Body of pancreas (tissue), 4 donors: ENCODE data around the gene BMAL1. TPM values are rescaled to one million over a fixed set of nuclear protein-coding genes. Genes with fewer than 3 reads are reported as not detected.

Experiments
- ATAC-seq: fragments of 150-250 bp; one replicate; pipeline ENCODE4 v1.9.1; 2016
- DNase-seq, 4 donors: peaks; one replicate each; pipeline ENCODE4 v3.0.0-alpha.2; 2019
- H3K27ac ChIP-seq, 4 donors: fragments of 200-600 bp; sonication (generic); 1 replicate in 3 of 4; 2 replicates in 1 of 4; pipeline versions ENCODE4 v1.5.1 to v1.6.1; 2016 to 2019; ENCODE audit warnings: mild to moderate bottlenecking in 1 of 4, mixed read lengths in 1 of 4, moderate library complexity in 1 of 4
- H3K27me3 ChIP-seq, 2 donors: fragments of 200-600 bp; sonication (generic); one replicate each; pipeline ENCODE4 v1.6.0; 2016; ENCODE audit warnings: mild to moderate bottlenecking in 1 of 2
- H3K36me3 ChIP-seq, 2 donors: fragments of 200-600 bp; sonication (generic); replicated peaks in 1 of 2; 2 replicates each; pipeline ENCODE4 v1.5.1; 2016; ENCODE audit warnings: low read depth in 2 of 2; ENCODE audit not compliant: insufficient read depth in 1 of 2
- H3K4me1 ChIP-seq: fragments of 200-600 bp; sonication (generic); one replicate; pipeline ENCODE4 v1.6.0; 2016
- H3K4me3 ChIP-seq, 2 donors: fragments of 200-600 bp; sonication (generic); 1 replicate in 1 of 2; 2 replicates in 1 of 2; pipeline ENCODE4 v1.5.1; 2016 to 2019
- H3K9me3 ChIP-seq, 3 donors: fragments of 200-600 bp; sonication (generic); 1 replicate in 2 of 3; 2 replicates in 1 of 3; pipeline ENCODE4 v1.5.1; 2016
- CTCF ChIP-seq, 7 experiments: fragments of 450-650 bp in 4 of 7; fragments of 200-600 bp in 3 of 7; sonication (generic) in 3 of 7; IDR thresholded peaks; one replicate each; pipeline ENCODE4 v1.5.1; 2016 to 2019; ENCODE audit warnings: antibody characterized with exemption in 7 of 7
- POLR2A ChIP-seq, 3 donors: fragments of 450-650 bp; IDR thresholded peaks; one replicate each; pipeline ENCODE4 v1.6.1; 2016; ENCODE audit warnings: antibody characterized with exemption in 3 of 3, mild to moderate bottlenecking in 2 of 3
- WGBS, 2 donors: methylation state at CpG; one replicate each; pipeline ENCODE4 v1.1.5; 2017; 5-methylcytosine and 5-hydroxymethylcytosine counted together
- intact Hi-C: fragments of 100-400 bp; cut with DNase I; formaldehyde crosslinking; loops from one replicate; pipeline ENCODE4 v1.15.1; 2023
- total RNA-seq, 2 donors: library from RNA; depleted of rRNA; stranded (reverse); fragments of >200 nt; gene quantifications; one replicate each; pipeline ENCODE4 v1.1.0, GENCODE V29; 2016

Gene BMAL1
- total RNA-seq, 2 donors from 2014 or later: 19.5 to 35.3 TPM

DNA sequence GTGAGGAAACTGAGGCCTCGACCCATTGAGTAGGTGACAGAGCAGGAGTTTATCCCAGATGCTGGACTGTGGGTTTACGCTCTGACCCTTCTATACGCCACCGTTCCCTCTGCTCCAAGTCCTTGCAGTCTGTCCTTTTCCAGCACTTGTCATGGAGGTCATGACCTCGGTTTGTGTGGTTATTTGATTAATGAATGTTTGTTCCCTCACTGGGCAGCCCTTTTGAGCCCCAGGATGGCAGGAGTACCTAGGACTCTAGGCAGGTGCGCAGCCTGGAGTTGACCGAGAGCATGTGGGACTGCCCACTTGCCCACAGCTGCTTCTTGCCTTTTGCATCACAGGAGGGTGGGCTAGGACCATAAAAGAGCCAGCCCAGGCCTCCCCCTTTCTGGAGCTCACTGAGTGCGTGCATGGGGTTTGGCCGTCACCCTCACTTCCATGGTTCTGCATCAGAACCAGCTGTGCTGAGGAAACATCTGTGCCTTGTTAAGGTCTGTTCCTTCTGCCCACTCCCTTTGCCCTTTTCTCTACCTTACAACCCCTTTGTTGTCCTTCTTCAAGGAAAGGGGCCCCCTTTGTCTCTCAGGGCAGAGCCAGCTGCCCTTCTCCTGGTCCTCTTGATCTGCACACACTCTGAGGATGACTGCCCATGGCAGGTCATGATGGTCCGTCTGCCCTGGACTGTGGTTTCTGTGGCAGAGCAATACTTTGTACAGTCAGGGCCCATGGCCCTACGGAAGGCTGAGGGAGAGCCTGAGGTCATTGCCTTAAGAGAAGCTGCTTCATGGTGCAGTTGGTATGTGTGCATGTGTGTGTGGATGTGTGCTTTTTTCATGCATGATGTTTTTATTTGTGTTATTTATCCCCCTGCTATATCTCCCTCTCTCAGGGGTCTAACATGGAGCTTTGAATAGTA, 38.2 kb downstream of the BMAL1 start:
- Histone ChIP-seq H3K4me3 (no peak overlapping the region), H3K27ac (no peak overlapping the region), H3K27me3 (no peaks in the 10 kb centered on the region), H3K36me3 (no peaks in the 10 kb centered on the region), H3K4me1 (peaks cover 21% of the 10 kb centered on the region), H3K9me3 (no peaks in the 10 kb centered on the region)
- ATAC-seq (no peak), DNase-seq (no peak)
- TF ChIP-seq POLR2A (IDR thresholded peaks at IDR 0.05) (no peak), CTCF (IDR thresholded peaks at IDR 0.05) (no peak)
- intact Hi-C loops: no loop called here
- 89 to 90% methylated on average over 11 of the region's 11 CpGs for WGBS, 2 donors

- intact Hi-C loops: no loop called here
Observed at GRCh38 chr11:13316528-13316961, 39.0 kb downstream of the BMAL1 start.

DNA sequence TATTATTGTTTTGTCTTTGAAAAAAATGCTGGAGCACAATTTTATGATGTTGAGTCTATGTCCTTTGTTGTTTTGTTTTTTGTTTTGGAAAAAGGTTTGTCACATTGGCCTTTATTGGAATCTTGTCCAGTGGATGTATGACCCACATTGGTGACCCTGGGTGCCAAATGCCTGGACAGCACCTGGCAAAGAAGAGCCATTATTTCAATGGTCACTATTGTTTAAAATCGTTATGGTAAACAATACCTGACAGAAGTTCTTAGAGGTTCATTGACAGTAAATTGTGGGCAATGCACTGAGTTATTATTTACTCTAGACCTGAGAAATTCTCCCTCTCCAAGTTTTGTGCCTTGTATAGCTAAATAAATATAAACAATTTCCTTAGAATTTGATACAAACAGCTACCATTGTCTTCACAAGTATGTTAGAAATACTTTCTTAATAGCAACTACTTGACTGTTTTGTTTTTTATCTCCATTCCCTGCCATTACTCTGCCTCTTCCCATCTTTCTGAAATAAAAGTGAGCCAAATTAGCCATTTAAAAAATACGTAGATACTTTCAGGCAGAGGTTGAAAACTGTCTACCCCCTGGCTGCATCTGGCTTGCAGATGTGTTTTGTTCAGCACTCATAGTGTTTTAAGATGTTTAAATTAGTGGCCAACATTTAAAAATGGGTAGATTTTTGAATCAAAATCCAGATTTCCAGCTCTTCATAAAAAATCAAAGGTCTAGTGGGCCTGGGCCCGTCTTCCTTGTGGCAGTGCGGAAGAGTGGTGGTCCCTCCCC, 39.9 kb downstream of the BMAL1 start:
- Histone ChIP-seq H3K4me1 (peaks cover 21% of the 10 kb centered on the region), H3K4me3 (no peak overlapping the region), H3K36me3 (no peaks in the 10 kb centered on the region), H3K27ac (no peak overlapping the region), H3K27me3 (no peaks in the 10 kb centered on the region), H3K9me3 (no peaks in the 10 kb centered on the region)
- ATAC-seq (no peak), DNase-seq (no peak)
- no peak for TF ChIP-seq POLR2A (IDR thresholded peaks at IDR 0.05)
- no peak for TF ChIP-seq CTCF (IDR thresholded peaks at IDR 0.05)
- intact Hi-C loops: no loop called here
- 68 to 74% methylated on average over 4 of the region's 4 CpGs for WGBS, 2 donors

More at GRCh38 chr11:13316528-13316961, 39.0 kb downstream of the BMAL1 start:
- DNase-seq: peak in 3 of 4 donors; percentile 19 to 35 (median 22)
- H3K27ac ChIP-seq: no peak overlapping the region
- H3K27me3 ChIP-seq: no peaks in the 10 kb centered on the region
- H3K4me3 ChIP-seq: no peak overlapping the region
- ATAC-seq: no peak
- H3K9me3 ChIP-seq: no peaks in the 10 kb centered on the region
- 79 to 93% methylated on average over 4 of the region's 4 CpGs for WGBS, 2 donors
- H3K36me3 ChIP-seq: no peaks in the 10 kb centered on the region
- TF ChIP-seq POLR2A (IDR thresholded peaks at IDR 0.05) (no peak), CTCF (IDR thresholded peaks at IDR 0.05) (no peak)
- peaks cover 21% of the 10 kb centered on the region for H3K4me1 ChIP-seq

GRCh38 chr11:13318498-13319295, 41.1 kb downstream of the BMAL1 start:
- Histone ChIP-seq H3K27me3 (no peaks in the 10 kb centered on the region), H3K4me3 (no peak overlapping the region), H3K9me3 (no peaks in the 10 kb centered on the region), H3K4me1 (peaks cover 21% of the 10 kb centered on the region), H3K27ac (no peak overlapping the region), H3K36me3 (no peaks in the 10 kb centered on the region)
- intact Hi-C loops: no loop called here
- peak; percentile 21 for ATAC-seq
- no peak for DNase-seq
- TF ChIP-seq POLR2A (IDR thresholded peaks at IDR 0.05) (no peak), CTCF (IDR thresholded peaks at IDR 0.05) (no peak)
- WGBS, 2 donors: 18 to 38% methylated on average over 2 of the region's 2 CpGs
